Activated B cell treated with CpG ODN at 0.5 μM for 24 hours (primary cell): ENCODE results near the gene ETV3L. TPM values are rescaled to one million over a fixed set of nuclear protein-coding genes. Genes with fewer than 3 reads are reported as not detected.

Source experiments
- ATAC-seq: fragments of 200-7000 bp; cut with Tn5 transposase; one replicate; pipeline ENCODE4 v1.10.0; 2021; ENCODE audit warnings: low read depth, mild to moderate bottlenecking, moderate library complexity
- CTCF ChIA-PET: fragments of 350-600 bp; sonication (Branson Sonifier 250); formaldehyde crosslinking; loops from one replicate; lab custom pipeline; 2021; ENCODE audit warnings: antibody characterized with exemption; lab: Charles Lee
- POLR2A ChIA-PET: fragments of 350-600 bp; sonication (Branson Sonifier 250); formaldehyde crosslinking; loops from one replicate; lab custom pipeline; 2021; ENCODE audit warnings: antibody characterized with exemption; lab: Charles Lee
- DNase-seq: peaks from one replicate; pipeline ENCODE4 v3.0.0; 2022
- H3K27ac Mint-ChIP-seq: one replicate; pipeline ENCODE4 v1.8.0; 2020; ENCODE audit warnings: mixed read lengths
- H3K27me3 Mint-ChIP-seq: one replicate; pipeline ENCODE4 v1.8.0; 2021; ENCODE audit warnings: mixed read lengths
- H3K36me3 Mint-ChIP-seq: one replicate; pipeline ENCODE4 v1.8.0; 2021; ENCODE audit warnings: low read depth, mixed read lengths
- H3K4me1 Mint-ChIP-seq: one replicate; pipeline ENCODE4 v1.8.0; 2021; ENCODE audit warnings: mixed read lengths
- H3K4me3 Mint-ChIP-seq: one replicate; pipeline ENCODE4 v1.8.0; 2020; ENCODE audit warnings: mild to moderate bottlenecking, mixed read lengths
- H3K9me3 Mint-ChIP-seq: one replicate; pipeline ENCODE4 v1.8.0; 2020; ENCODE audit warnings: mixed read lengths
- CTCF ChIP-seq: fragments of 200-600 bp; IDR thresholded peaks from one replicate; pipeline ENCODE4 v1.8.0; 2022; ENCODE audit warnings: antibody characterized with exemption, mild to moderate bottlenecking
- intact Hi-C: fragments of 100-400 bp; cut with micrococcal nuclease; formaldehyde crosslinking; loops from one replicate; pipeline ENCODE4 v1.15.1; 2024
- total RNA-seq: library from RNA; stranded (reverse); gene quantifications from 2 replicates; pipeline ENCODE4 v1.2.3, GENCODE V29; 2022

The ETV3L gene
- total RNA-seq, 1 donor from 2014 or later: not detected

DNA sequence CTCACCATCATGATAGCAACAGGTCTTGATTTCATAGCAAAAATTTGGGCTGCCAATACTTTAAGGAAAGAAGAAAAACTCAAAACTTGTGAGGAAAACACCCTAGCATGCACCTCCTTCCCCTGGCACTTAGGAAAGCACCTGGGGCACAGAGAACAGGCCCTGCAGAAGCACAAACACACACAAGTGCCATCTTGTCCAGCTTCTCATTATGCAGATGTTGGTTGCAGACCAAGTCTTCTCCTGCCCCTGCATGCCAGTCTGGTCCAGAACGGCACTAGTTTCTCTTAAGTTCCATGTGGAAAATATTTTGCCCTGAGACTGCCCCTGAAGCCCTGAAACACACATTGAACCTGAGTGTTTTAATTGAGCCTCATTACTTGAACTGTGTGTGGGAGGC lies 44.9 kb upstream of the ETV3L start:
- intact Hi-C loops: no loop called here
- H3K36me3 Mint-ChIP-seq: no peaks in the 10 kb centered on the region
- ATAC-seq (no peak), DNase-seq (no peak)
- H3K9me3 Mint-ChIP-seq: no peaks in the 10 kb centered on the region
- H3K4me3 Mint-ChIP-seq: no peak overlapping the region
- TF ChIP-seq CTCF: no peak
- ChIA-PET CTCF (no interaction called here), POLR2A (no interaction called here)
- no peak overlapping the region for H3K27ac Mint-ChIP-seq
- H3K4me1 Mint-ChIP-seq: peaks cover 14% of the 10 kb centered on the region
- H3K27me3 Mint-ChIP-seq: peaks cover 2% of the 10 kb centered on the region

DNA sequence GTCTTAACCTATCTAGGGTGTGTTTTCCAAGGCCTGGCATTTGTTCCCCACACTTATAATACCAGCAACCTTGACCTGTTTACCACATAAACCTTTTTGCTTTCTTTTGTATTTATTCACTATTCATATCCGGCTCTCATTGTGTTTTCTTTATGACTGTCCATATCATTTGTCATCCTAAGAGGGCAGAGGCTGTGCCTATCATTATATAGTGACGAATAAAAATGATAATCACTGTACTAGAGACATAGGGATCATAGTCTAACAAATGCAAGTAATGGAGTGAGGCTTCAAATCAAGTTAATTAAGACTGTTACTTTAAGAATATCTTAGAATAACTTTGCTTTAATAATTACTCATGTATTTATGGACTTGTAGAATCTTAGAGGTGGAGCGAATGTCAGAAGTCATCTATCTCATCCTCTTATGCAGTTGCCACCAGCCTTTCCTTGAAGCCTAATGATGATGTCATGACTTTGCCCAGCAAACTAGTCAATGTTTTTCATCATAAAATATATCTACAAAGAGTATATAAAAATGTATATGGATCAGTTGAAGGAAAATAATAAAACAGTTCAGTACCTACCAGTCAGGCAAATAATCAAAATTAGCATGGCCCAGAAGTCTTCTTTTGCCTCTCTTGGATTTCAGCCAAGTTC lies 43.3 kb upstream of the ETV3L start:
- DNase-seq: no peak
- H3K9me3 Mint-ChIP-seq: no peaks in the 10 kb centered on the region
- H3K27ac Mint-ChIP-seq: peak overlapping the region; percentile 11
- TF ChIP-seq CTCF: no peak
- peaks cover 4% of the 10 kb centered on the region for H3K36me3 Mint-ChIP-seq
- H3K4me1 Mint-ChIP-seq: peaks cover 19% of the 10 kb centered on the region
- CTCF ChIA-PET: interaction anchor here (2.1 to 2.5 kb wide), 2 partner anchors 14 to 53 kb away, joined by 7 to 8 read pairs; no protein-coding TSS in a partner anchor
- peaks cover 2% of the 10 kb centered on the region for H3K27me3 Mint-ChIP-seq
- no peak overlapping the region for H3K4me3 Mint-ChIP-seq
- POLR2A ChIA-PET: no interaction called here
- ATAC-seq: no peak
- intact Hi-C loops: no loop called here

GRCh38 chr1:157142201-157142600 lies 42.6 kb upstream of the ETV3L start:
- no peak for ATAC-seq
- CTCF ChIA-PET: interaction anchor here (1.7 to 2.5 kb wide), 3 partner anchors 12 to 52 kb away, joined by 6 to 8 read pairs (median 7); no protein-coding TSS in a partner anchor
- H3K27me3 Mint-ChIP-seq: peaks cover 2% of the 10 kb centered on the region
- peaks cover 10% of the 10 kb centered on the region for H3K36me3 Mint-ChIP-seq
- no peak for DNase-seq
- H3K27ac Mint-ChIP-seq: no peak overlapping the region
- H3K9me3 Mint-ChIP-seq: no peaks in the 10 kb centered on the region
- no peak overlapping the region for H3K4me3 Mint-ChIP-seq
- peaks cover 25% of the 10 kb centered on the region for H3K4me1 Mint-ChIP-seq
- no peak for TF ChIP-seq CTCF
- intact Hi-C loops: no loop called here
- POLR2A ChIA-PET: interaction anchor here (1.2 kb wide), 1 partner anchor 9 kb away, joined by 3 read pairs; no protein-coding TSS in a partner anchor

DNA sequence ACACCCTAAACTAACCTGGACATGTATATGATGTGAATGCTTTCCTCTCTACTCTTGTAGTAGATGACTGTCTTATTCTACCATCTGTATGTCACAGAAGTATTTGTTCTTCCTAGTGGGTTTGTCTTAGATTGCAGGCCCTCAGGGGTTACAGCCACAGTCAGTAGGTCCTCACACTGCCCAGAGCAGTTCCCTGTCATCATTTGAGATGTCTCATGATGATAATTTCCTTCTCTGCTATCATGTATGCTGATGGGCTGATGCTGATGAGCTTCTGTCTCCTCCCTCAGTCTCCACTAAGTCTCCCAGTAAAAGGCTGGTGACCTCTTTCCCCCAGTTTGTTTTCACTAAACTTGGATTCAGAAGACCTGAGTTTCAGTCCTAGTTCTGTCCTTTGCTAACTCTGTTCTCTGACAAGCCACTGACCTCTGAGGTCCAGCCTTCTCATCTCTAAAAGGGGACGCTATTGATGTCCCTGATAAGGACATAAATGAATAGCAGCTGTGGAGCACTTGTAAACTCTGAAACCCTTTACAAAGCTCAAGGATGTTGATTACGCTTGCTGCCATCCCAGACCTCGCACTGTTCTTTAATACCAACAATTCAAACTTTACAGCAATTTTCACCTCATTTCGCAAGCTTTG lies 41.7 kb upstream of the ETV3L start:
- DNase-seq (no peak), ATAC-seq (no peak)
- no peaks in the 10 kb centered on the region for H3K9me3 Mint-ChIP-seq
- H3K27ac Mint-ChIP-seq: peak overlapping the region; percentile 46
- H3K36me3 Mint-ChIP-seq: peaks cover 13% of the 10 kb centered on the region
- POLR2A ChIA-PET: interaction anchor here (0.7 to 1.2 kb wide), 3 partner anchors 8 to 35 kb away, joined by 3 to 4 read pairs (median 3); no protein-coding TSS in a partner anchor
- intact Hi-C loops: no loop called here
- peaks cover 2% of the 10 kb centered on the region for H3K27me3 Mint-ChIP-seq
- CTCF ChIA-PET: interaction anchor here (1.7 to 2.5 kb wide), 2 partner anchors 13 to 51 kb away, joined by 6 to 8 read pairs; no protein-coding TSS in a partner anchor
- H3K4me3 Mint-ChIP-seq: no peak overlapping the region
- peaks cover 34% of the 10 kb centered on the region for H3K4me1 Mint-ChIP-seq
- TF ChIP-seq CTCF: no peak

DNA sequence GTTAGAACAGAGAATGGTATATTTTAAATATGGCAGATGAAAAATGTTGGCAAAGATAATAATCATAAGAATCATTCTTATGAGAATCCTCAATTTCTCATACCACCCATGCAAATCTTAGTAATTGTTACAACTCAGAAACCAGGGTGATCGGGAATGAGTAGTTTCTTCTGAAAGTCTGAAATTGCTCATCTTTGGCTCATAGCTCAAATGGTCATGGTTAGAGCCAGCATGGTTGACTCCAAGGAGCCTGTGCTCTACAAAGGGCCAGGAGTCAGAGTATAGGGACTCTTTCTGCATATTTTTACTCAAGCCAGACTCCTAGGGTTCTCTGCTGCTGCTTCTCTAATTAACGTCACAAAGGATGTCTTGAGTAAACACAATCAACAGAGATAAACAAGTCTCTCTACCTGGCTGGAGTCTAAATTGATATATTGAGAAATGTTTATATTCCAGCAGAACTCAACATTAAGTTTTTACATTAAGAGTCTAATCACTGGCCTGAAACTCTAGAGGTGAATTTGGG lies 40.5 kb upstream of the ETV3L start:
- TF ChIP-seq CTCF: no peak
- Mint-ChIP-seq H3K9me3 (no peaks in the 10 kb centered on the region), H3K36me3 (peaks cover 23% of the 10 kb centered on the region), H3K27me3 (peaks cover 2% of the 10 kb centered on the region), H3K4me3 (peak overlapping the region; percentile 94), H3K4me1 (peaks cover 38% of the 10 kb centered on the region), H3K27ac (peak overlapping the region; percentile 89)
- DNase-seq: no peak
- intact Hi-C loops: no loop called here
- CTCF ChIA-PET: interaction anchor here (2.2 to 2.5 kb wide), 2 partner anchors 16 to 50 kb away, joined by 10 to 12 read pairs; no protein-coding TSS in a partner anchor
- ATAC-seq: no peak
- POLR2A ChIA-PET: interaction anchor here (1.9 kb wide), 1 partner anchor 8 kb away, joined by 8 read pairs; no protein-coding TSS in a partner anchor
